Suppressor macrophage treated with lipopolysaccharide for 1 hour (primary cell): ENCODE results near the gene TCFL5.

Source experiments
- DNase-seq, 3 donors: peaks; one replicate each; pipeline ENCODE4 v3.0.0-alpha.2; 2020 to 2022

Gene TCFL5

DNA sequence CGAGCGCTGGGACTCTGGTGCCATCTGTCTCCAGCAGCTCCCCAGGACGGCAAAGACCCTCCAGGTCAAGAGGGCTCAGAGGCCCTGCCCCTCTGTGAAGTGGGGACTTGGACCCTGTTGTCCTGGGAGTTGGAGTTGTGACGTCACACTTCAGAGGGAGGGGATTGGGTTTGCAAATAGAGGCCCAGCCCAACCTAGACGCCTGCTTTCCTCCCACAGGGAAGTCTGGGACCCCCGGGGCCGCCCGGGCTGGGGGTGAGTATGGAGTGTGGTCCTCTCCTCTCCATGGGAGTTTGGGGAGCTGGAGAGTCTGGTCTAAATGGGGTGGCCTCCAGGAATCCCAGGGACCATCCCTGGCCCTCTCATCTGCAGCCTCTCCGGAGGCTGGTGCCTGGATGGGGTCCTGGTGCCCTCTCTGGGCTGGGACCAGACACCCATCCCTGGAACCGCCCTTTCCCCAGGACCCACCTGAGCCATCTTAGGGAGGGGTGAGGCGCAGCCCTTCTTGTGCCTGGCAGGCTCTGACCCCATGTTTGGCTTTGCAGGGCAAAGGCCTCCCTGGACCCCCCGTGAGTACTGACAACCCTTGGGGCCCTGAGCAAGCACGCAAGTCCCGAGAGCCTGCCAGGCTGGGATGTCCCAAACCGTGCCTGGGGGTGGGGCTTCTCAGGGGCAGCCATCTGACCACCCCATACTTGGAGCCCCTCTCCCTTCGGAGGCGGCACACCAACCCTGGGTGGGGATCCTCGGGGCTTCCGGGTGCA, 40.5 kb downstream of the TCFL5 start:
- no peak for DNase-seq

DNA sequence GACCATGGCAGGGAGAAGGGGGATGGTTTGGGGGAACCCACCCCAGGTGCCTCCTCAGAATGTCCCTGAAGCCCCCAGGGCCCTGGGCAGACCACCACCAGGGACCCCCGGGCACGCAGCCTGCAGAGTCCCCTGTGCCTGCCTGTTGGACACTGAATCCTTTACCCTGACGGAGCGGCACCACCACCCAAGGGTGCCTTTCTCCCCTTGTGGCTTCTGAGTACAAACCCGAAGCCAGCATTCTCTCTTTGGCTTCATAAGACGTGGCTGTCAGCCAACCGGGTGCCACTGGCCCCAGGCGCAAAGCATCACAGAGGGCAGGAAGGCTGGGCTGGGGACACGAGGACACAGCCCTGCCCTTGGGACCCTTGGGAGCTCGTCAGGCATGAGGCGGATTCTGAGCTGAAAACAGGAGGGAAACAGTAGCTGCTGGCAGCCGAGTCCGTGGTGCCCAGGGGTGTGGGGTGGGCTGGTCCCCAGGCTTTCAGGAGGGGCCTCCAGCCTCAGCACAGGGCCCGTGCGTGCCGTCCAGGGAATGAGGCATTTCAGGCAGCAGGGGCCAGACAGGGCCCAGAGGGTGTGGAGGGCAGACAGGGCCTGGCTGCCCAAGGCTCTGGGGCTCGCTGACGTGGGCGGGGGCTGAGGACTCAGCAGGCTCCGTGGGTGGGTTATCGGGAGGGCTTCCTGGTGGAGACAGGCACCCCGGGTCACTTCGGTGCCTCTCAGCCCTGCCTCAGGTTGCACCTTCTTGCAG, 41.2 kb downstream of the TCFL5 start:
- DNase-seq, result no peak

DNA sequence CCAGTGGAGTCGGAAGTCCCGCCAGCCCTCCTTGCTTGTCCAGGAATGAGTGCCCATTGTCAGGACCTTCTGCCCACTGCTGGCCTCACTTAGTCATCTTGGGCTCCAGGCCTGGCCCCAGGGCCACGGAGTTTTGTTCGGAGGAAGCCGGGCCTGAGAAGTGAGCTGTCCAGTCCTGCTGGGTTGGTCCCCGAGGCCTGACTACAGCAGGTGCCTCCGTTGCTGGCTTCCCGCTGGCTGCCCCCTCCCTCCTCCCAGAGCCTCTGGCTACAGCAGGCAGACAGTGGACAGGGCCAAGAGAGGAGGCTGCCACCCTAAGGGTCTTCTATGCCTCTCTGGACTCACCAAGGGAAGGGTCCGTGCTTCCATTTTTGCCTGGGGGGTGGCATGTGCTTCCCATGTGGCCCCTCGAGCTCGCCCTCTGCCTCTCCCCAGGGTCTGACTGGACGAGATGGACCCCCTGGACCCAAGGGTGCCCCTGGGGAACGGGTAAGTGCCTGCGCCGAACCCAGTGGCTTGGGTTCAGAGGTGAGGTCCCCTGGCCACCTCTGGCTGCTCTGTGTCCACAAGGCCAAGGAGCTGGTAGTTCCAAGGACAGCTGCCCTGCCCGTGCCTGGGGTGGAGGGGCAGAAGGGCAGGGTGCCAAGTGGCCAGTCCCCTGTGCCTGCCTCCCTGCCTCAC, 42.0 kb downstream of the TCFL5 start:
- no peak for DNase-seq

DNA sequence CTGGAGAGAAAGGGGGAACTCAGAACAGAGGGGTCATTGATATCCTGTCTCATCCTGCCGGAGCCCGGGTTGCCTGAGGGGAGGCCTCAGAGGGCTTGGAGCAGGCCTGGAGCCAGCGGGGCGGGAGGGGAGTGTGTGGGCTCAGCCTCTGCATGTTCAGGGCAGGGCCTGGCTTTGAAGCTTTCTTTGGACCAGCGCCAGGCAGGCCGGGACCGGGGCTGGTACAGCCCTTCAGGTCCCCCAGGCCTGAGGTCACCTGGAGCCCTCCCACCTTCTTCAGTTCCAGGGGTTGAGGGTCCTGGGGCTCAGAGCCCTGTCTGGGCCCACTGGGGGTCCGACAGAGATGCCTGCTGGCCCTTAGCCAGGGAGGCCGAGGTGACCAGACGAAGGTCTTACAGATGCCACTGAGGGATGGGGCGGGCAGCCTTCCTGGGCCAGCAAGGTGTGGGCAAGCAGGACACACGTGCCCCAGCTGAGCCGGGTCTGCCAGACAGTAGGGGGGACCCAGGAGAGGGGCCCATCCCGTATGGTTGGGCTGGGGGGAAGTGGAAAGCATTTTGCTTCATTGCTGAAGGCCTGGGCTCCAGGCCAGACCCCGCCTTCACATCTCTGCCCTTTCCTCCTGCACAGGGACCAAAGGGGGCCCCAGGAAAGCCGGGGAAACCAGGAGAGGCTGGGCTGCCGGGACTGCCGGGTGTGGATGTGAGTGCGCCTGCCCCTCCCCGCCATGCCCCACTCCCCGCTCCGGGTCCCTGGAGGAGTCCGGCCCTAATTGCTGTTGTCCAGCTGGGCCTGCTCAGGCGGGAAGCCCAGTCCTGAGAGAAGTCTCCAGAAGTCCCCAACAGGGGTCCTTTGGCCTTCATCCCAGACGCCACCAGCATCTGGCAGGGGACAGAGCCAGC, 42.8 kb downstream of the TCFL5 start:
- DNase-seq, result no peak

DNA sequence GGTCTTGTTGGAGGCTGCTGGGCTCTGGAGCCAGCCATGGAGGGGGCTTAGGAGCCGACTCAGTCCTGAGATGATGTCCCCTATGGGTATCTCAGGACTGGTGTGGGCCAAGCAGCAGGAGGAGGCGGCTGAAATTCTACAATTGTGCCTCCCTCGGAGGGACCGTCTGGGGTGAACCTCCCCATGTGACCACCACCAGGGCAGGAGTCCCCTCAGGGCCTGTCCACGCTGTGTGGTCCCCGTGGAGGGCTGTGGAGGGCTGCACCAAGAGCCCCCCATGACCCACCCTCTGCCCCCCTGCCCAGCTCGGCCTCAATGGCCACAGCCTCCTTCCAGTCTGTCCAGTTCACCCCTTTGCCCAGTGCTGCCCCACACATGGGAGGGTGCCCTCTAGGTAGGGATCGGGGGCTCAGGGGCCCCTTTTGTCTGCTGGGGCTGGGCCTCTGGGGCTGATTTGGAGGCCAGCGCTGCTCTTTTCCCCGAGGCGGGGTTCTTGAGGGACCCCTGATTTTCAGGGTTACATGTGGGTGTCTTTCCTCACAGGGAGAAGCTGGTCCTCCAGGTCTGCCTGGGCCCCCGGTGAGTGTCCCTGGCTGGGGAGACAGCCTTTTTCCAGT, 43.5 kb downstream of the TCFL5 start:
- DNase-seq, result no peak

DNA sequence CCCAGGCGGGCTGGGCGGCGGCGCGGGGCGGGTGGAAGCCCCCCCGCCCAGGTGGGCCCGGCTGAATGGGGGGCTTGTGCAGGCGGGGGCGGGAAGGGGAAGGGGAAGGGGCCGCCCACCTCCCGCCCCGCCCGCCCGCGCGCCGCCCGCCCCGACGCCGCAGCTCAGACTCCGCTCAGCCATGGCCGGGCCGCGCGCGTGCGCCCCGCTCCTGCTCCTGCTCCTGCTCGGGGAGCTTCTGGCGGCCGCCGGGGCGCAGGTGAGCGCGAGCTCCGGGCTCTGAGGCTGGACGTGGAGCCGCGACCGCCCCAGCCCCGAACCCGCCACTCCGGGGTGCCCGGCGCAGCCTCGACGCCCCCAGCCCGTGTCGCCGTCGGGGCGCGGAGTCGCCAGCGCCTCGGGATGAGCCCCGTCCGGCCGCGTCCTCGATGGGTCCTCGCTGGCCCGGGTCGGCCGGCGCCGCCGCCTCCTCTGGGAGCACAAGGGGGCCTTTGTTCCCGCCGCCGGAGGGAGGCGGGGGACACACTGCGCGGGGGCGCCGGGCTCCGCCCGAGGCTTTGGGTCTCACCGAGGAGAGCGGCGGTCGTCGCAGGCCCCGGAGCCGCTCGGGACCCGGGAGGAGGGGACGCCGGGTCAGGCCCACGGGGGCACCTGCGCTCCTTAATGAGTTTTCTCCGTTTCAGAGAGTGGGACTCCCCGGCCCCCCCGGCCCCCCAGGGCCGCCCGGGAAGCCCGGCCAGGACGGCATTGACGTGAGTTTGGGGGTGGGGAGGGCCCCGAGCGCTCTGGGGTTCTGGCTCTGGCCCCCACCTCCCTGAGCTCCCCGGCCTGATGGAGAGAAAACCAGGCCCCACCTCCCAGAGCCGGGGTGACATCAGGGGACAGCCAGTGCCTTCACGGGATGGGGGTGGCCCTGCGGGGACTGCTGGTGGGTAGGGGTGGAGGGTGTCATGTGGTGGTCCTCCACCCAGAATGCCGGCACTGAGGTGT, 44.4 kb downstream of the TCFL5 start, which contains the start of gene COL9A3:
Gene COL9A3, plus strand, starts transcription at position 167 of the 990 bp plus-strand sequence. Its CDS starts 15 bp downstream, at position 182.
- DNase-seq, result peak in 1 of 3 donors; percentile 38

DNA sequence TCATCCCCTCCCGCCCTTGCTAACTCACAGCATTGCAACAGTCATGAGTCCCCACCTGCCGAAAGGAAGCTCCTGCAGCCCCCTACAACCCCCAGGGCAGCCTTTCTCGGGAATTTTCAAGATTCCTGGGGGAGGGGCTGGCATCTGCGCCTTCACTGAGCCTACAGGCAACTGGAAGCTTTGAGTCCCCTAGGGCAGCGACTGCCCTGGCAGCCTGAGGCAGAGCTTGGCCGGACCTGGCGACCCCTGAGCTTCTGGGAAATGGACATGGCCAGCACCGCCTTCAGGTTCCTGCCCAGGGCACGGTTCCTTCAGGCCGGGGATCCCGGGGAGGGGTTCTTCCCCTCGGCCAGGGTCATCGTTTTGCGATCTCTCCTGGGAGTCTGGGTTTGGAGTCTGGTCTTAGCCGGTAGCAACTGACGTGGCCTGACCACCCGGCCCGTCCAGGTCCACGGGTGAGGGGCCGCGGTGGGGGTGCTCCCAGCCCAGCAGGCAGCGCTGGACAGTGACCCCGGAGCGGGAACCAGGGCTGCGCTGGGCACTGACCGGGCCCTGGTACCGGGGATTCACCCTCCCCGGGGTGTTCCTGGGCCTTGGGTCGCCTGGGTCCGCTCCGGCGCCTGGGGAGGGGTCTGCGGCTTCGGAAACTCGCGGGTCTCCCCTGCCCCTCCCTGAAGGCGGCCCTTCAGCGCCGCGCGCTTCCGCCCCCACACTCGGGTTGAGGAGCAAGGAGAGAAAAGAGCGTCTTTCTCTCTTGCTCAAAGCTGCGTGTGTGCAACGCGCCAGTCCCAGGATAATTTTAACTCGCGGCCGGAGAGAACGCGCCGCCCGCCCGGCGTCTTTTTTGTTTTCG, 45.4 kb downstream of the TCFL5 start:
- DNase-seq, result peak in 1 of 3 donors; percentile 57

DNA sequence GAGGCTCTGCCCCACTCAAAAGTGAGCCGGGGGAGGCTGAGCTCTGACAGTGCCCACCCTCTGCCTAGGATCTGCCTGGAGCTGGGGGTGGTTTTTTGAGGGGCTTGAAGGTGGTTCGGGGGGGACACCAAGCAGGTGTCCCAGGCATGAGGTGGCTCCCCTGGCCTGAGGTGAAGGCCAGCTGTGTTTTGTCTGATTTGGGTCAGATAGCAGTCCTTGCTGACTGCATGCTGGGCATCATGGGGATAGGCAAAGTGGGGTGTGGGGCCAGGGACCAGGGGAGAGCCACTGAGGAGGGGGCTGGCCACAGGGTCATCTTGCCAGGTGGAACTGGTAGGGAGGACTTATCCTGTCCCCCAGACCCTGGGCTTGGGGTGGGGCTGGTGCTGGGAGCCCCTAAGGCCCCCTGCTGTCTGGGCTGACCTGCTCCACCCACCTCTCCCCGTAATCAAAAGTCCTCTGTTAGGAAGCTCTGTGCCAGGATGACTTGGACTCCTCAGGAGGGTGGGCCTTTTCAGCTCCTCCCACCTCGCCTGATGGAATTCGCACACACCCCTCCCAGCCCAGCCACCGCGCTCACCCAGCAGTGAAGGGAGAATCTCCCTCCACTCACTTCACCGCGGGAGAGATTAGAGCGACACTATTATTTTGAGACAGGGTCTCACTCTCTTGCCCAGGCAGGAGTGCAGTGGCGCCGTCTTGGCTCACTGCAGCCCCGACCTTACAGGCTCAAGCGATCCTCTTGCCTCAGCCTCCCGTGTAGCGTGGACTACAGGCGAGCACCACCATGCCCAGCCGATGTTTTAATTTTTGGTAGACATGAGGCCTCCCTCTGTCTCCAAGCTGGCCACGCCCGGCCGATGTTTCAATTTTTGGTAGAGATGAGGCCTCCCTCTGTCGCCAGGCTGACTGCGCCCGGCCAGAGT, 46.3 kb downstream of the TCFL5 start:
- DNase-seq, result no peak

DNA sequence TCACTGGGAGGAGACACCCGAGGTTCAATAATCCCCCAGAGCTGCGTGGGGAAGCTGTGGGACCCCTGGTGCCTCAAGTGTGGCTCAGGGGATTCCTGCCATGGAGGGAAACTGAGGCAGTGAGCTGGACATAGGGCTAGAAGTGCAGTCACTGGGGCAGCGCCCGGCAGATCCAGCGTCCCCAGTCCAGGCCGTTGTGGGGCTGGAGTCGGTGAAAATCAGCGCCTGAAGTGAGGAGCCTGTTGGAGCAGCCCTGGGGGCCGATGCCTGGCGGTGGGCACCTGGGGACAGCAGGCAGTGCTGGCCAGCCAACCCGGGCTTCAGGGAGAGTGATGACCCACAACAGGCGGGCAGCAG, 46.9 kb downstream of the TCFL5 start:
- DNase-seq, result no peak

DNA sequence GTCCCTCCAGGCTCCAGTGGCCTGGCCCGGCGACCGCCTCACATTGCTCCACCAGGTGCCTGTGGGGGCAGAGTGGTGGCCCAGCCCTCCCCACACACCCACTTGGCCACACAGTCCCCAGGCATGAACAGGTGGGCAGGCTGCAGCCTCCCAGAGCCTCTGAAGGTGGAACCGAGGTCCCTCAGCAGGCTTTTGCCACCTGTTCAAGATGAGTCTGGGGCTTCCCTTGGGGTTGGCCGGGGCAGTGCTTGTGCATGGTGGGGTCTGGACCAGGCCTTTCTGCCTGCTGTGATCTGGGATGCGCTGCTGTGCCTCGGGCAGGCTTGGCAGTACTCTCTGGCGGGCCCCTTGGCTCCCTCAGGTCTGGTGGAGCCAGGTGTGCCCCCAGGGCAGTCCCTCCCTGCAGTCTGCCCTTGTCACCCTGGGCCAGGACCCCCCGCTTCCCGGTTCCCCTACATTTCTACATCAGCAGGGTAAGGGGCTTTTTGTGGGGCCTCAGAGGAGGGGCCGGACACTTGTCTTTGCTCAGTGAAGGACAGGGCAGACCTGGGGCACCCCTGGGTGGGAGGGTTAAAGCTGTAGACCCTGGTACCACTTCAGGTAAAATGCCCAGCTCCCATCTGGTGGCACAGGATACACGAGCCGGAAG, 47.4 kb downstream of the TCFL5 start:
- DNase-seq, result no peak

DNA sequence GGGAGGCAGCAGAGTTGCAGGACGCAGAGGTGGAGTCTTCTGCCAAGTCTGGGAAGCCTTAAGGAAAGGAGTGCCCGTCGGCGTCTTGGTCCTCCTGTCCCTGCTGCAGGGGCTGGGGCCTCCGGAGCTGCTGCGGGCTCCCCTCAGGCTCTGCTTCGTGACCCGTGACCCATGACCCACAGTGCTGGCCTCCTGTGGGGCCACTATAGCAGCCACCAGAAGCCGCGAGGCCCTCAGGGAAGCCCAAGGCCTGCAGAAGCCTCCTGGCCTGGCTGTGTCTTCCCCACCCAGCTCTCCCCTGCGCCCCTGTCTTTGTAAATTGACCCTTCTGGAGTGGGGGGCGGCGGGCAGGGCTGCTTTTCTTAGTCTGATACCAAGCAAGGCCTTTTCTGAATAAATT, 48.0 kb downstream of the TCFL5 start:
- DNase-seq, result no peak

DNA sequence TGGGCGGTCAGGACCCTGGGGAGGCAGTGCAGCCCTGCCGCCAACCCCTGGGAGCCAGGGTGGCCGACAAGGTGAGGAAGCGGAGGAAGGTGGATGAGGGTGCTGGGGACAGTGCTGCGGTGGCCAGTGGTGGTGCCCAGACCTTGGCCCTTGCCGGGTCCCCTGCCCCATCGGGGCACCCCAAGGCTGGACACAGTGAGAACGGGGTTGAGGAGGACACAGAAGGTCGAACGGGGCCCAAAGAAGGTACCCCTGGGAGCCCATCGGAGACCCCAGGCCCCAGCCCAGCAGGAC, 48.8 kb downstream of the TCFL5 start:
- no peak for DNase-seq

DNA sequence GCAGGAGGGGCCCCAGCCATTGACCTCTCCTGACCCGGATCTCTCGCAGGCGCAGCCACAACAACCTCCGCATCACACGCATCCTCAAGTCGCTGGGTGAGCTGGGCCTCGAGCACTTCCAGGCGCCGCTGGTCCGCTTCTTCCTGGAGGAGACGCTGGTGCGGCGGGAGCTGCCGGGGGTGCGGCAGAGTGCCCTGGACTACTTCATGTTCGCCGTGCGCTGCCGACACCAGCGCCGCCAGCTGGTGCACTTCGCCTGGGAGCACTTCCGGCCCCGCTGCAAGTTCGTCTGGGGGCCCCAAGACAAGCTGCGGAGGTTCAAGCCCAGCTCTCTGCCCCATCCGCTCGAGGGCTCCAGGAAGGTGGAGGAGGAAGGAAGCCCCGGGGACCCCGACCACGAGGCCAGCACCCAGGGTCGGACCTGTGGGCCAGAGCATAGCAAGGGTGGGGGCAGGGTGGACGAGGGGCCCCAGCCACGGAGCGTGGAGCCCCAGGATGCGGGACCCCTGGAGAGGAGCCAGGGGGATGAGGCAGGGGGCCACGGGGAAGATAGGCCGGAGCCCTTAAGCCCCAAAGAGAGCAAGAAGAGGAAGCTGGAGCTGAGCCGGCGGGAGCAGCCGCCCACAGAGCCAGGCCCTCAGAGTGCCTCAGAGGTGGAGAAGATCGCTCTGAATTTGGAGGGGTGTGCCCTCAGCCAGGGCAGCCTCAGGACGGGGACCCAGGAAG, 49.3 kb downstream of the TCFL5 start:
- peak in 2 of 3 donors; percentile 50 to 60 for DNase-seq

DNA sequence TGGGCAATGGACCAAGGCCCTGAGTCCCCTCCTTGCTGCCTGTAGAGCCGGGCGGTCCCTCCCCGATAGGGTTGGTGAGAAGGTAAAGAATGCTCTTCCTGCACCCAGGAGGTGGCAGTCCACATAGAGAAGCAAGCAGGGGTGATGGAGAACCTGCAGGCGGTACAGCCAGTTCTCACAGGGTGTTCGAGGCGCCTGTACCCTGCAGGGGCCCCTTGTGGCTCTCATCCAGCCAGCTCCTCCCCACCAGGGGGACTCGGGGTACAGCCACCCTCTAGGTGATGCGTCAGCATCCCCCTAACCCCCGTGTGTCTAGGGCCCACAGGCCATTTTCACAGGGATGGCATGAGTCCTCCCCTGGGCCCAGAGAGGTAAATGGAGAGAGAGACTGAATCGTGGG, 49.9 kb downstream of the TCFL5 start:
- DNase-seq, result no peak

DNA sequence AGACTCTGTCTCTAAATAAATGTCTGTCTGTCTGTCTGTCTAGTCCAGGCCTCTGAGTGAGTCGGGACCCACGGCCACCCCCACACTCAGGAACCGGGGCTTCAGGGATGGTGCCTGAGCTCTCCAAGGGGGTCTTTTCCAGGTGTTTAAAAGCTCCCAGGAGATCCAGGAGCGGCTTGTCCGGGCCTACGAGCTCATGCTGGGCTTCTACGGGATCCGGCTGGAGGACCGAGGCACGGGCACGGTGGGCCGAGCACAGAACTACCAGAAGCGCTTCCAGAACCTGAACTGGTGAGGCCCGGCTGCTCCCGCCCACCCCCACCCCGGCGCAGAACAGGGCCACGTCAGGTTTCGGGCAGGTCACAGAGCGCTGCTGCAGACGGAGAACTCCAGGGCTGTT, 50.3 kb downstream of the TCFL5 start:
- DNase-seq, result no peak

DNA sequence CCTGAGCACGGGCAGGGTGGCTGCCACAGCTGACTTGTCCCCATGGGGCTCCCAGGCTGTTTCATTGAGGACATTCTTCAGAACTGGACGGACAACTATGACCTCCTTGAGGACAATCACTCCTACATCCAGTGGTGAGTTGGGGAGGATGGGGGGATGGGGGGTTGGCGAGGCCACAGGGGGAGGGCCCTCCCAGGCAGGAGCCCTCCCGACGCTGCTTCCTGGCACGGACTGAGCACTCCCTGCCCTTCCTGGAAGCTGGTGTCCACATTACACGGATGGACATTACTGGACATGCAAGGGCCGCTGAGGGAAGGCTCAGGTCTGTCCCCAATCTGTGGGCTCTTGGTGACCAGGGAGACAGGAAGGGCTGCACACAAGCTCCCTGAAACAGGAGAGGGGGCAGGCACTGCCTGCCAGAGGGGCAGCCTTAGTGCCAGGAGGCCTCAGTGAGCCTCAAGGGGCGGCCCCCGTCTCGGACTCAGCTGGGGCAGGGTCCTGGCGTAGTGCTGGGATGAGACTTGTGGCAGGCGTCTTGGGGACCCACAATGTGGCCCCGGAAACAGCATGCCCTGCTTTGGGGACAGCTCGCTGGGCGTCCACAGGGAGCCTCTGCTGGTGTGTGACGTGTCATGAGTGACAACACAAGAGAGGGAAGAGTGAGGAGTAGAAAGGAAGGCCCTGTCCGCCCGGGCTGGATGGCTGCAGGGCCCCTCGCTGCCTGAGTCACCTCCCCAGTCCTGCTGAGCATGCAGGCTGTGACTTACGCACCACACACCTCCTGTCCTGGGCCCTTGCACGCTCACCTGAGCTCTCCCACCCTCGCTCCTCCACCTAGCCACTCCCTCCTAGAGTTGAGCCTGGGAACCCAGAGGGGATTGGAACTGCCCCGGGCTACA, 51.8 kb downstream of the TCFL5 start:
- no peak for DNase-seq
